GM19397 (cell line): Measurements from ENCODE around the gene CLIC3.

Experiments
- ATAC-seq: cut with Tn5 transposase; IDR thresholded peaks from one replicate; pipeline ENCODE4 v1.9.1; 2021; ENCODE audit warnings: mild to moderate bottlenecking, moderate library complexity; ENCODE audit not compliant: unreplicated experiment

The CLIC3 gene

GRCh38 chr9:137031904-137032640 lies 35.7 kb upstream of the CLIC3 start, which contains the start of gene FUT7:
Gene FUT7 (minus strand): TSS chr9:137032088. CDS start chr9:137031991, 97 bp downstream.
- no peak for ATAC-seq

DNA sequence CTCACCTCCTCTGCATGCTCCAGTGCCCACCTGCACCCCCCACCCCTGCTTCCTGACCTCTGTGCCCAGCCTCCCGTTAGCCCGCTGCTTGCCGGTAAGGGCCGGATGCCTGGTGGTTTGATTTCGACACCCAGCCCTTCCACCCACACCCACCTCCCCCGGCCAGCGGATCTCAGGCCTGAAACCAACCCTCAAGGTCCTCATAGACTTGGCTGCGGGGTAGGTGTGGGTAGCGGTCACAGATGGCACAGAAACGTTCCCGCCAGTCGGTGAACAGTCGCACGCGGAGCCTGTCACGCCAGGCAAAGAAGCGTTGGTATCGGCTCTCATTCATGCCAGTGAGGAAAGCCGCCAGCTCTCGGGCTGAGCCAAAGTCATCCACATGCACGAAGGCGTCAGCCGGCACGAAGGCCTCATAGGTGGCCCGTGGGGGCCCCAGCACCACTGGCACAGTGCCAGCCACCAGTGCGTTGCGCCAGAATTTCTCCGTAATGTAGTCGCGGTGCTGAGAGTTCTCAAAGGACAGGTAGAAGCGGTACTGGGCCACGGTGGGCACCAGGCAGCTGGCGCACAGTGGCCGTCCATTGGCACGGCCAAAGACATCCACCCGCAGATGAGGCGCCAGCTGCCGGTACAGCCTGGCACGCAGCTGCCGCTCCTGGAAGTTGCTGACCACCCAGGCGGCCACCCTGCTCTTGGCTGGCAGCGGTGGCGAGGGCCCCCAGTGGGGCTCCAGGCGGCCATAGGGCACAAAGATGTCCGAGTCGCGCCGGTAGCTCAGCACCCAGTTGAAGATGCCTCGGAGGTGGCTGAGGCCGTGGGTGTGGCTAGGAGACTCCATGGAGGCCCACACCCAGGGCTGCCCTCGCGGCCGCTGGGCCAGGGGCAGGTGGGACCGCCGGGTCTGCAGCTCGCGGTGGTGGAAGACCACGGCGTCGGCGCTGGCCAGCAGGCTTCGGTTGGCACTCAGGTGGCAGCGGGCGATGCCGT lies 34.5 kb upstream of the CLIC3 start:
- ATAC-seq: no peak

GRCh38 chr9:137030006-137030405 lies 33.6 kb upstream of the CLIC3 start:
- ATAC-seq: no peak

- ATAC-seq: no peak
Measured at GRCh38 chr9:137029058-137029936, 32.9 kb upstream of the CLIC3 start.

GRCh38 chr9:137028263-137029057 lies 32.1 kb upstream of the CLIC3 start:
- ATAC-seq: peak; percentile 42

DNA sequence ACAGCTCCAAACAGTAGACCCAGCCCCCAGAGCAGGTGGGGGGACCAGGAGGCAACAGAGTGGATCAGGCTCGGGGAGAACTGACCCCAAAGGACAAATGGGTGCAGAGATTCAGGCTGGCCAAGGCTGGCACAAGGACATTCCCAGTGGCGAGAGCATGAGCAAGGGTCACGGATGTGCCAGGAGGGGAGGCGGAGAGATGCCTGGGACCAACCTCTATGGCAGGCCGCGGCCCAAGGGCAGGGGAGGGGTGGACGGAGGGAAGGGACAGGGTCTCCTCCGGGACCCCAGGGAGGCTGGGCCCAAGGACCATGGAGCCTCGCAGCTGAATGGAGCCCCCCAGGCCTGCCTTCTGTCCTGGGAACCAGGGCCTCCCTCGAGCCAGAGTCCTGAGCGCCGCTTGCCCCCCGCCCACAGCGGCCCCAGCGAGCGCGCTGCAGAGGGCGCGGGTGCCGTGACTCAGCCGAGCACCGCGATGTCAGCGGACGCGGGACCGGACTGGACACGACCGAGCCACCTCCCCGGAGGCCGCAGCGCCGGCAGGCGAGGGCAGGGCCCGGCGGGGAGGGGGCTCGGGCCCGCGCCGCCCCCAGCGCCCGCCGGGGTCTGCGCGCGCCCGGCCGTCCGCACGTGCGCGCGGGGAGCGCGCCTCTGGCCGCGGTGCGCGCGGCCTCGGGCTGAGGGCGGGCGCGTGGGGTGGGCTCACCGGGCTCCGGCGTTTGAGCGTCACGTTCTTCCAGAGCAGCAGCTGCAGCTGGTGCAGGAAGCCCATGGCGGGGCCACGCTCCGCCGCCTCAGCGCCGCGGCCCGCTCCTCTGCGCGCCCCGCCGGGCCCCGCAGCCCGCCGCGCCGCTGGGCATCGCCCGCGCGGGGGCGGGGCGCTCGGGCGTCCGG lies 31.2 kb upstream of the CLIC3 start, which contains the start of gene ABCA2:
Gene ABCA2 (minus strand): TSS at position 869 of the 894 bp plus-strand sequence. CDS start 97 bp downstream, at position 772.
- no peak for ATAC-seq

DNA sequence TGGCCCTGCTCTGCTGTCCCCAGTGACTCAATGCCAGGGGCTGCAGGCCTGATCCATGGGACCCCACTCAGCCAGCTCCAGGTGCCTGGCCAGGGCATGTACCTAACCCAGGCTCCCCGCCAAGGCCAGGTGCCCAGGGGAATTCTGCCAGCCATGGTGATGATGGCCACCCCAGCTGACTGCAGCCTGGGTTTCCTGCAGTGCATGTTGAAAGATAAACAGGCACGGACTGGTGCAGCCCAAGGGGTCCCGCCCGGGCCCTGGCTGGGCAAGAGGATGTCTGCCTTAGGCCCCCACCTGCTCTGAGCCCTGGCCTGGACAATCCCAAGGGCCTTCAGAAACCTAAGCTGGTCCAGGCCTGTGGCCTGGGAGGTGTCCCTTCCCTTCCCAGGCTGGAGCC lies 30.5 kb upstream of the CLIC3 start:
- ATAC-seq: no peak

GRCh38 chr9:137026384-137026783 lies 30.0 kb upstream of the CLIC3 start:
- ATAC-seq: no peak

- no peak for ATAC-seq
Measured at GRCh38 chr9:137025517-137025966, 29.2 kb upstream of the CLIC3 start.

DNA sequence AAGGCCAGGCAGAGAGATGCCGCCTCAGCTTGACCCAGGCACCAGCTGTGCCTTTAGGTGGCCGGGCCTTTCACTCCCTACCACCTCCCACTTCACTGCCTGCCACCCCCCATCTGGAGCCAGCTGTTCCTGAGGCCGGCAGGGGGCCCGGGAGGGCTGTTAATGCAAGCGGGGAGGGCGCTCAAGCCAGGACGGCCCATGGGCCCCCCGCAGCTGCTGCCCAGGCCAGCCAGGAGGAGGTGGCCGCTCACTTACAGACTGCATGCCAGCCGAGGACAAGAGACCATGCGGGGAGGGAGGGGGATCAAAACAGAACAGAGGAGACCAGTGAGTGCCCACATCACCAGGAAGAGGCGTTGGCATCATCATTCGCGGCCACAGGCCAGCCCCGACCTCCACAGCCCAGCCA lies 27.2 kb upstream of the CLIC3 start:
- no peak for ATAC-seq

DNA sequence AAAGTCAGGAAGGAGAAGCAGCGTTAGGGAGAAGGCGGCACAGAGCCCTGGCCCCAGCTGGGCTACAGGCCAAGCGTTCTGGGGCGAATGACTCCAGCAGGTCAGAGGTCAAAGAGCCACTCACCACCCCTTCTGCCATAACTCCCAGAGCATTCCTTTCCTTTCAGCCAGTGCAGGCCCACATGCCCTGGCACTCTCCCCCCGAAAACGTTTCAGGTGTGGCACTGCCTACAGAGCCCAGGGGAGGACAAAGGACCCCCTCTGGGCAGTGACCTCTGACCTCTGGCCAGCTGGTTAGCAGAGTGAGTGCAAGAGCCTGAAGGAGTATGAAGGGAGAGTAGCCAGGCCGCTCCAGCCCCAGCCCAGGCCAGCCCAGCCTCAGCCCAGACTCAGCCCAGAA lies 26.8 kb upstream of the CLIC3 start:
- no peak for ATAC-seq

GRCh38 chr9:137022662-137023008 lies 26.3 kb upstream of the CLIC3 start:
- ATAC-seq: no peak

GRCh38 chr9:137021979-137022661 lies 25.8 kb upstream of the CLIC3 start:
- no peak for ATAC-seq

DNA sequence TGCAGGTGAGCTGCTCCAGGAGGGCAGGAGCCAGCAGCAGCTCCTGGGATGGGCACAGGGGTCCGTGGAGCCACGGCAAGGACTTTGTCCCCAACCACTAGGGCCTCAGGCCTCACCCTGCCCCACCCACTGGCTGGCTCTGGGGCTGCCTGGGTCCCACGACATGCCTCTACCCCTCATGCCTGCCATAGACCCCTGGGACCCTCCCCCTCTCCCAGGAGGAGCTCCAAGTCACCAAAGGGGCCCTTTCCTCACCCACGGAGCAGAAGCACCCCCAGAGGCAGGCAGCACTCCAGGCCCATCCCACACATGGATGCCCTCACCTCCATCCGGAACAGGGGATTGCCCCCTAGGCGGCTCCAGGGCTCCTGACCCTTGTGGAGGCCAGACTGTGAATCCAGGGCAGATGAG lies 25.2 kb upstream of the CLIC3 start:
- no peak for ATAC-seq

- no peak for ATAC-seq
Measured at GRCh38 chr9:137020771-137021567, 24.6 kb upstream of the CLIC3 start.

GRCh38 chr9:137019891-137020683 lies 23.7 kb upstream of the CLIC3 start:
- no peak for ATAC-seq
